K562 (cell line): ENCODE results near the gene AVPR1B. TPM values are rescaled to one million over a fixed set of nuclear protein-coding genes. Genes with fewer than 3 reads are reported as not detected.
A peak's percentile ranks its signal among the peaks of the same experiment; 100 is the strongest.

Experiments used
- AFF1 ChIP-seq, 2 experiments: fragments of 450-650 bp; IDR thresholded peaks; 2 replicates each; pipeline ENCODE4 v1.6.1; 2018; ENCODE audit warnings: mild to moderate bottlenecking in 2 of 2, low read depth in 1 of 2; ENCODE audit not compliant: partially characterized antibody in 2 of 2
- BRD4 ChIP-seq: fragments of 200-600 bp; sonication (generic); IDR thresholded peaks from 2 replicates; pipeline ENCODE4 v1.6.1; 2017; ENCODE audit warnings: inconsistent platforms
- CREM ChIP-seq: IDR thresholded peaks from 2 replicates; pipeline ENCODE4 v1.6.1; 2014; ENCODE audit warnings: antibody characterized with exemption, low read depth
- CTCFL ChIP-seq: IDR thresholded peaks from 2 replicates; pipeline ENCODE4 v1.6.1; 2011; ENCODE audit warnings: borderline replicate concordance, low read depth, mild to moderate bottlenecking, moderate library complexity, low read length; ENCODE audit not compliant: insufficient read depth, poor library complexity, severe bottlenecking
- DMBX1 ChIP-seq: fragments of 250-450 bp; sonication (Bioruptor Pico); IDR thresholded peaks from 2 replicates; pipeline ENCODE4 v1.8.0; 2022; ENCODE audit warnings: inconsistent platforms, mild to moderate bottlenecking, moderate library complexity, borderline replicate concordance
- DPF2 ChIP-seq: fragments of 450-650 bp; IDR thresholded peaks from 2 replicates; pipeline ENCODE4 v1.6.1; 2016
- FOXK1 ChIP-seq: sonication (generic); formaldehyde crosslinking; IDR thresholded peaks from 2 replicates; pipeline ENCODE4 v1.8.0; 2022; ENCODE audit warnings: missing genetic modification reagents, mild to moderate bottlenecking, borderline replicate concordance
- PCBP1 ChIP-seq: fragments of 200-400 bp; formaldehyde crosslinking; IDR thresholded peaks from 2 replicates; pipeline ENCODE4 v1.6.1; 2018; ENCODE audit warnings: mild to moderate bottlenecking, low read depth, low read length; ENCODE audit not compliant: poor library complexity, severe bottlenecking
- RFX1 ChIP-seq: fragments of 450-650 bp; IDR thresholded peaks from 2 replicates; pipeline ENCODE4 v1.6.1; 2016; ENCODE audit warnings: mild to moderate bottlenecking, moderate library complexity
- RNF2 ChIP-seq: sonication (generic); IDR thresholded peaks from 2 replicates; pipeline ENCODE4 v1.6.1; 2016
- SRSF3 ChIP-seq: fragments of 200-400 bp; formaldehyde crosslinking; IDR thresholded peaks from 2 replicates; pipeline ENCODE4 v1.6.1; 2016; ENCODE audit warnings: mild to moderate bottlenecking, low read length, moderate library complexity; ENCODE audit not compliant: insufficient read depth
- TAL1 ChIP-seq: fragments of 450-650 bp; IDR thresholded peaks from 2 replicates; pipeline ENCODE4 v1.6.1; 2016; ENCODE audit warnings: mild to moderate bottlenecking
- ZBTB11 ChIP-seq, 3 experiments: fragments of 200-800 bp in 1 of 3; fragments of 250-450 bp in 1 of 3; fragments of 450-650 bp in 1 of 3; sonication (Bioruptor Pico) in 1 of 3; sonication (Bioruptor generic) in 1 of 3; formaldehyde crosslinking in 1 of 3; IDR thresholded peaks; 2 replicates each; pipeline versions ENCODE4 v1.6.1 to v1.8.0; 2016 to 2022; ENCODE audit warnings: mild to moderate bottlenecking in 2 of 3, missing genetic modification characterization in 2 of 3, missing compliant biosample characterization in 1 of 3, moderate library complexity in 1 of 3
- ZNF175 ChIP-seq: fragments of 200-800 bp; sonication (Bioruptor generic); IDR thresholded peaks from 2 replicates; pipeline ENCODE4 v1.6.1; 2016; ENCODE audit warnings: low read depth, mild to moderate bottlenecking, missing genetic modification characterization, missing compliant biosample characterization
- ZNF449 ChIP-seq: fragments of 250-450 bp; sonication (Bioruptor Pico); IDR thresholded peaks from 2 replicates; pipeline ENCODE4 v1.8.0; 2022; ENCODE audit warnings: moderate library complexity, mild to moderate bottlenecking, inconsistent platforms
- polyA plus RNA-seq, 8 experiments: library from polyadenylated mRNA; depleted of rRNA in 4 of 8; stranded (reverse) in 5 of 8; unstranded in 3 of 8; fragments of >200 nt; fragmentation: Nextera tagmentation in 2 of 8; fragmentation: Illumina TruSeq in 1 of 8; extraction: Ambion mirVana in 2 of 8; extraction: Trizol in 1 of 8; gene quantifications; 2 replicates each; pipeline versions ENCODE4 v1.2.1 to v1.2.3, GENCODE V29; 2011 to 2014; ENCODE audit warnings: inconsistent platforms in 1 of 8, missing spikeins in 1 of 8
- total RNA-seq, 7 experiments: library from RNA; depleted of rRNA in 6 of 7; stranded (reverse); fragments of >200 nt in 6 of 7; fragmentation: Illumina TruSeq in 2 of 7; extraction: Trizol in 2 of 7; gene quantifications; 2 replicates each; pipeline versions ENCODE4 v1.2.1 to v1.2.3, GENCODE V29; 2011 to 2021; ENCODE audit warnings: low replicate concordance in 1 of 7

The AVPR1B gene
- total and polyA plus RNA-seq, 9 of the 15 experiments (the other 6 are each of a cell fraction or from before 2014, with no cell fraction given) = not detected

GRCh38 chr1:206074839-206075238 is 42.3 kb downstream of the AVPR1B start (continued):
- TF ChIP-seq BRD4 = no peak
- no peak for TF ChIP-seq PCBP1
- 0 out of 6 replicates have a peak, but pooled peaks of 1 of the 3 experiments have one; percentile 60 for TF ChIP-seq ZBTB11 (CRISPR knock-in tag; IDR thresholded peaks at IDR 0.05)
- peak; percentile 90 for TF ChIP-seq TAL1
- peak; percentile 60 for TF ChIP-seq RFX1
- peak; percentile 68; the same call in 1 of the 2 replicates for TF ChIP-seq DMBX1 (CRISPR knock-in tag)
- TF ChIP-seq FOXK1 (CRISPR knock-in tag) = no peak
- TF ChIP-seq CTCFL = peak; percentile 35
- TF ChIP-seq ZNF449 (CRISPR knock-in tag) = peak; percentile 83; the same call in 1 of the 2 replicates
- peak; percentile 87 for TF ChIP-seq ZNF175 (CRISPR knock-in tag)
- no peak for TF ChIP-seq SRSF3
- peak; percentile 75; the same call in 1 of the 2 replicates for TF ChIP-seq RNF2
- TF ChIP-seq DPF2 = peak; percentile 83
- TF ChIP-seq AFF1 (IDR thresholded peaks at IDR 0.05; ENCODE audit: low read depth in 1 of 2, partially characterized antibody in 2 of 2) = peak in 1 of 2 experiments; percentile 27
- TF ChIP-seq CREM = peak; percentile 50; the same call in 1 of the 2 replicates
